ENCODE measurements around the gene DOHH.

DOHH gene

GRCh38 chr19:3494051-3494450 is 6.4 kb downstream of the DOHH start:
- TF ChIP-seq POLR2A (IDR thresholded peaks at IDR 0.05; ENCODE audit: low read depth, low read length) (no peak), PAX5 (IDR thresholded peaks at IDR 0.05; ENCODE audit: insufficient read depth, low read length, severe bottlenecking) (no peak), SPI1 (IDR thresholded peaks at IDR 0.05; ENCODE audit: low read depth, low read length) (no peak), POLR2AphosphoS5 (IDR thresholded peaks at IDR 0.05; ENCODE audit: low read depth, low read length) (no peak), POU2F2 (IDR thresholded peaks at IDR 0.05; ENCODE audit: low read depth, low read length) (no peak), TAF1 (IDR thresholded peaks at IDR 0.05; ENCODE audit: low read depth, low read length) (no peak)
- DNase-seq (ENCODE audit: insufficient read length, low spot score) (peak; percentile 84), FAIRE-seq (no peak)

GRCh38 chr19:3493651-3494050 is 6.8 kb downstream of the DOHH start:
- FAIRE-seq (no peak), DNase-seq (ENCODE audit: insufficient read length, low spot score) (no peak)
- TF ChIP-seq PAX5 (IDR thresholded peaks at IDR 0.05; ENCODE audit: insufficient read depth, low read length, severe bottlenecking) (no peak), POLR2A (IDR thresholded peaks at IDR 0.05; ENCODE audit: low read depth, low read length) (no peak), POU2F2 (IDR thresholded peaks at IDR 0.05; ENCODE audit: low read depth, low read length) (no peak), POLR2AphosphoS5 (IDR thresholded peaks at IDR 0.05; ENCODE audit: low read depth, low read length) (no peak), SPI1 (IDR thresholded peaks at IDR 0.05; ENCODE audit: low read depth, low read length) (no peak), TAF1 (IDR thresholded peaks at IDR 0.05; ENCODE audit: low read depth, low read length) (no peak)

GRCh38 chr19:3492919-3493318 is 7.6 kb downstream of the DOHH start:
- TF ChIP-seq PAX5 (IDR thresholded peaks at IDR 0.05; ENCODE audit: insufficient read depth, low read length, severe bottlenecking) (no peak), TAF1 (IDR thresholded peaks at IDR 0.05; ENCODE audit: low read depth, low read length) (no peak), POLR2AphosphoS5 (IDR thresholded peaks at IDR 0.05; ENCODE audit: low read depth, low read length) (no peak), POU2F2 (IDR thresholded peaks at IDR 0.05; ENCODE audit: low read depth, low read length) (no peak), SPI1 (IDR thresholded peaks at IDR 0.05; ENCODE audit: low read depth, low read length) (no peak), POLR2A (IDR thresholded peaks at IDR 0.05; ENCODE audit: low read depth, low read length) (no peak)
- DNase-seq (ENCODE audit: insufficient read length, low spot score) (no peak), FAIRE-seq (no peak)

GRCh38 chr19:3492131-3492839 is 8.2 kb downstream of the DOHH start:
- DNase-seq (ENCODE audit: insufficient read length, low spot score): no peak
- TF ChIP-seq PAX5 (IDR thresholded peaks at IDR 0.05; ENCODE audit: insufficient read depth, low read length, severe bottlenecking) (no peak), POLR2AphosphoS5 (IDR thresholded peaks at IDR 0.05; ENCODE audit: low read depth, low read length) (no peak), POLR2A (IDR thresholded peaks at IDR 0.05; ENCODE audit: low read depth, low read length) (no peak), SPI1 (IDR thresholded peaks at IDR 0.05; ENCODE audit: low read depth, low read length) (no peak), POU2F2 (IDR thresholded peaks at IDR 0.05; ENCODE audit: low read depth, low read length) (no peak), TAF1 (IDR thresholded peaks at IDR 0.05; ENCODE audit: low read depth, low read length) (no peak)
- no peak for FAIRE-seq

GRCh38 chr19:3491396-3492119 is 8.9 kb downstream of the DOHH start:
- DNase-seq (ENCODE audit: insufficient read length, low spot score): no peak
- no peak for FAIRE-seq
- TF ChIP-seq POLR2A (IDR thresholded peaks at IDR 0.05; ENCODE audit: low read depth, low read length) (no peak), SPI1 (IDR thresholded peaks at IDR 0.05; ENCODE audit: low read depth, low read length) (no peak), POU2F2 (IDR thresholded peaks at IDR 0.05; ENCODE audit: low read depth, low read length) (no peak), PAX5 (IDR thresholded peaks at IDR 0.05; ENCODE audit: insufficient read depth, low read length, severe bottlenecking) (no peak), TAF1 (IDR thresholded peaks at IDR 0.05; ENCODE audit: low read depth, low read length) (no peak), POLR2AphosphoS5 (IDR thresholded peaks at IDR 0.05; ENCODE audit: low read depth, low read length) (no peak)

GRCh38 chr19:3483226-3483628 is 17.2 kb downstream of the DOHH start, which contains the start of gene SMIM44:
Gene SMIM44 (minus strand): TSS chr19:3483441. CDS start chr19:3483403, 38 bp downstream.
- no peak for DNase-seq (ENCODE audit: insufficient read length, low spot score)
- TF ChIP-seq POLR2A (IDR thresholded peaks at IDR 0.05; ENCODE audit: low read depth, low read length): no peak
- no peak for TF ChIP-seq POLR2AphosphoS5 (IDR thresholded peaks at IDR 0.05; ENCODE audit: low read depth, low read length)
- TF ChIP-seq PAX5 (IDR thresholded peaks at IDR 0.05; ENCODE audit: insufficient read depth, low read length, severe bottlenecking): no peak
- TF ChIP-seq SPI1 (IDR thresholded peaks at IDR 0.05; ENCODE audit: low read depth, low read length): no peak

GRCh38 chr19:3482507-3483225 is 17.8 kb downstream of the DOHH start:
- TF ChIP-seq POLR2AphosphoS5 (IDR thresholded peaks at IDR 0.05; ENCODE audit: low read depth, low read length): no peak
- no peak for TF ChIP-seq POU2F2 (IDR thresholded peaks at IDR 0.05; ENCODE audit: low read depth, low read length)
- no peak for TF ChIP-seq PAX5 (IDR thresholded peaks at IDR 0.05; ENCODE audit: insufficient read depth, low read length, severe bottlenecking)
- TF ChIP-seq TAF1 (IDR thresholded peaks at IDR 0.05; ENCODE audit: low read depth, low read length): no peak
- TF ChIP-seq POLR2A (IDR thresholded peaks at IDR 0.05; ENCODE audit: low read depth, low read length): no peak
- TF ChIP-seq SPI1 (IDR thresholded peaks at IDR 0.05; ENCODE audit: low read depth, low read length): no peak
- DNase-seq (ENCODE audit: insufficient read length, low spot score) (no peak), FAIRE-seq (no peak)

More at GRCh38 chr19:3483226-3483628, 17.2 kb downstream of the DOHH start, which contains the start of gene SMIM44:
- FAIRE-seq: no peak

GRCh38 chr19:3481241-3482090 is 19.0 kb downstream of the DOHH start:
- FAIRE-seq: no peak

More at GRCh38 chr19:3481241-3482090, 19.0 kb downstream of the DOHH start:
- TF ChIP-seq POU2F2 (IDR thresholded peaks at IDR 0.05; ENCODE audit: low read depth, low read length) (no peak), PAX5 (IDR thresholded peaks at IDR 0.05; ENCODE audit: insufficient read depth, low read length, severe bottlenecking) (no peak), TAF1 (IDR thresholded peaks at IDR 0.05; ENCODE audit: low read depth, low read length) (no peak), SPI1 (IDR thresholded peaks at IDR 0.05; ENCODE audit: low read depth, low read length) (no peak), POLR2AphosphoS5 (IDR thresholded peaks at IDR 0.05; ENCODE audit: low read depth, low read length) (no peak), POLR2A (IDR thresholded peaks at IDR 0.05; ENCODE audit: low read depth, low read length) (no peak)
- no peak for DNase-seq (ENCODE audit: insufficient read length, low spot score)
